H9 (cell line): Measurements from ENCODE around the gene TTC12. TPM values are rescaled to one million over a fixed set of nuclear protein-coding genes. Genes with fewer than 3 reads are reported as not detected.

Experiments used
- DNase-seq: peaks from one replicate; pipeline ENCODE4 v3.0.0-alpha.2; 2017
- H2AFZ ChIP-seq: one replicate; pipeline ENCODE4 v1.6.1; 2013; ENCODE audit warnings: mild to moderate bottlenecking, low read length, control low read depth, moderate library complexity
- H2AK5ac ChIP-seq: 2 replicates; pipeline ENCODE4 v1.6.1; 2013; ENCODE audit warnings: low read length, control low read depth, mixed read lengths; ENCODE audit not compliant: insufficient read length
- H2BK120ac ChIP-seq: one replicate; pipeline ENCODE4 v1.6.1; 2013; ENCODE audit warnings: low read depth, mild to moderate bottlenecking, low read length, control low read depth, inconsistent platforms; ENCODE audit not compliant: poor library complexity, severe bottlenecking
- H2BK12ac ChIP-seq: 2 replicates; pipeline ENCODE4 v1.6.1; 2013; ENCODE audit warnings: low read length, control low read depth, mixed read lengths, low read depth; ENCODE audit not compliant: insufficient read length
- H2BK15ac ChIP-seq: 2 replicates; pipeline ENCODE4 v1.6.1; 2013; ENCODE audit warnings: low read depth, low read length, control low read depth
- H2BK20ac ChIP-seq: one replicate; pipeline ENCODE4 v1.6.1; 2013; ENCODE audit warnings: low read depth, mild to moderate bottlenecking, low read length, control low read depth, inconsistent platforms; ENCODE audit not compliant: poor library complexity, severe bottlenecking
- H2BK5ac ChIP-seq: 2 replicates; pipeline ENCODE4 v1.6.1; 2013; ENCODE audit warnings: low read length, control low read depth, mixed read lengths; ENCODE audit not compliant: insufficient read length
- H3K14ac ChIP-seq: 2 replicates; pipeline ENCODE4 v1.6.1; 2013; ENCODE audit warnings: low read length, control low read depth; ENCODE audit not compliant: insufficient read depth
- H3K18ac ChIP-seq: 2 replicates; pipeline ENCODE4 v1.6.1; 2013; ENCODE audit warnings: low read depth, mild to moderate bottlenecking, mixed read lengths, low read length, control low read depth; ENCODE audit not compliant: insufficient read length
- H3K23ac ChIP-seq: 2 replicates; pipeline ENCODE4 v1.6.1; 2013; ENCODE audit warnings: low read length, control low read depth, mixed read lengths, low read depth; ENCODE audit not compliant: insufficient read length
- H3K23me2 ChIP-seq: 2 replicates; pipeline ENCODE4 v1.6.1; 2013; ENCODE audit warnings: low read depth, mild to moderate bottlenecking, mixed read lengths, low read length, control low read depth; ENCODE audit not compliant: insufficient read length, poor library complexity, severe bottlenecking
- H3K27ac ChIP-seq: 2 replicates; pipeline ENCODE4 v1.5.1; 2013; ENCODE audit warnings: low read length, control low read depth, mixed read lengths, low read depth; ENCODE audit not compliant: insufficient read length
- H3K27me3 ChIP-seq: 2 replicates; pipeline ENCODE4 v1.6.1; 2013; ENCODE audit warnings: low read length, control low read depth, inconsistent platforms; ENCODE audit not compliant: insufficient read depth
- H3K4ac ChIP-seq: 2 replicates; pipeline ENCODE4 v1.6.1; 2013; ENCODE audit warnings: low read depth, mild to moderate bottlenecking, control low read depth, inconsistent platforms, low read length, moderate library complexity
- H3K4me1 ChIP-seq: 2 replicates; pipeline ENCODE4 v1.6.1; 2013; ENCODE audit warnings: low read length, control low read depth, inconsistent platforms; ENCODE audit not compliant: insufficient read depth
- H3K4me2 ChIP-seq: 2 replicates; pipeline ENCODE4 v1.6.1; 2013; ENCODE audit warnings: low read length, control low read depth, mixed read lengths; ENCODE audit not compliant: insufficient read length, insufficient read depth
- H3K56ac ChIP-seq: 2 replicates; pipeline ENCODE4 v1.6.1; 2013; ENCODE audit warnings: low read depth, mild to moderate bottlenecking, mixed read lengths, low read length, control low read depth; ENCODE audit not compliant: insufficient read length
- H3K79me1 ChIP-seq: 2 replicates; pipeline ENCODE4 v1.6.1; 2013; ENCODE audit warnings: low read depth, mild to moderate bottlenecking, moderate library complexity, low read length, control low read depth, inconsistent platforms; ENCODE audit not compliant: insufficient read depth, poor library complexity, severe bottlenecking
- H3K79me2 ChIP-seq: 2 replicates; pipeline ENCODE4 v1.6.1; 2013; ENCODE audit warnings: low read length, control low read depth, inconsistent platforms; ENCODE audit not compliant: insufficient read depth
- H3K9ac ChIP-seq: 2 replicates; pipeline ENCODE4 v1.6.1; 2013; ENCODE audit warnings: low read length, control low read depth, mixed read lengths; ENCODE audit not compliant: insufficient read length; ENCODE audit errors: extremely low read depth
- H3K9me3 ChIP-seq: one replicate; pipeline ENCODE4 v1.6.1; 2013; ENCODE audit warnings: low read depth, low read length, inconsistent platforms; ENCODE audit not compliant: control insufficient read depth
- H3T11ph ChIP-seq: one replicate; pipeline ENCODE4 v1.6.1; 2013; ENCODE audit warnings: mild to moderate bottlenecking, low read length, control low read depth, inconsistent platforms
- H4K20me1 ChIP-seq: one replicate; pipeline ENCODE4 v1.6.1; 2013; ENCODE audit not compliant: control insufficient read depth, insufficient read length, insufficient read depth
- H4K5ac ChIP-seq: 2 replicates; pipeline ENCODE4 v1.6.1; 2013; ENCODE audit warnings: low read depth, mild to moderate bottlenecking, mixed read lengths, low read length, control low read depth; ENCODE audit not compliant: insufficient read length
- H4K8ac ChIP-seq: replicated peaks from 2 replicates; pipeline ENCODE4 v1.6.1; 2013; ENCODE audit warnings: low read length, control low read depth, mixed read lengths, low read depth; ENCODE audit not compliant: insufficient read length
- H4K91ac ChIP-seq: 2 replicates; pipeline ENCODE4 v1.6.1; 2013; ENCODE audit warnings: low read depth, mild to moderate bottlenecking, moderate library complexity, mixed read lengths, low read length, control low read depth; ENCODE audit not compliant: insufficient read length
- H3K27ac Mint-ChIP-seq, 3 experiments: 2 replicates in 2 of 3; 3 replicates in 1 of 3; pipeline ENCODE4 v1.8.0; 2020 to 2021; ENCODE audit warnings: mixed read lengths in 3 of 3, mild to moderate bottlenecking in 1 of 3, moderate library complexity in 1 of 3
- H3K27me3 Mint-ChIP-seq: 2 replicates; pipeline ENCODE4 v1.8.0; 2021; ENCODE audit warnings: low read depth, mild to moderate bottlenecking, moderate library complexity, mixed read lengths
- H3K36me3 Mint-ChIP-seq, 3 experiments: 2 replicates in 2 of 3; 3 replicates in 1 of 3; pipeline ENCODE4 v1.8.0; 2020 to 2021; ENCODE audit warnings: low read depth in 3 of 3, mixed read lengths in 3 of 3; ENCODE audit not compliant: insufficient read depth in 1 of 3
- H3K4me1 Mint-ChIP-seq, 2 experiments: 2 replicates each; pipeline ENCODE4 v1.8.0; 2020; ENCODE audit warnings: mixed read lengths in 2 of 2
- H3K4me3 Mint-ChIP-seq, 2 experiments: 2 replicates in 1 of 2; 3 replicates in 1 of 2; pipeline ENCODE4 v1.8.0; 2020 to 2021; ENCODE audit warnings: mild to moderate bottlenecking in 2 of 2, mixed read lengths in 2 of 2, moderate library complexity in 1 of 2
- H3K9me3 Mint-ChIP-seq, 2 experiments: 2 replicates in 1 of 2; 3 replicates in 1 of 2; pipeline ENCODE4 v1.8.0; 2020; ENCODE audit warnings: mild to moderate bottlenecking in 2 of 2, mixed read lengths in 2 of 2, moderate library complexity in 1 of 2
- WGBS: extraction: QIAGEN DNeasy Blood & Tissue Kit; methylation state at CpG from one replicate; pipeline ENCODE4 v1.1.7; 2013; ENCODE audit warnings: missing lambda C conversion rate, low lambda C conversion rate, mixed read lengths; ENCODE audit not compliant: insufficient read length; ENCODE audit errors: extremely low coverage; 5-methylcytosine and 5-hydroxymethylcytosine counted together
- total RNA-seq: library from RNA; stranded (reverse); gene quantifications from 2 replicates; pipeline ENCODE4 v1.2.1, GENCODE V29; 2021
- TF ChIP-seq, protein P1 (sequence below): fragments of 200-600 bp; sonication (generic); conservative IDR thresholded peaks from 3 replicates; pipeline ENCODE4 v1.8.0; 2021; ENCODE audit warnings: antibody characterized with exemption, mild to moderate bottlenecking

The TTC12 gene
- total RNA-seq, 1 experiment from 2014 or later, result 8.3 TPM

GRCh38 chr11:113410414-113411135 is 96.2 kb downstream of the TTC12 start:
- Histone ChIP-seq H3K27me3 (no peaks in the 10 kb centered on the region), H2BK15ac (no peak overlapping the region), H3K4me1 (no peaks in the 10 kb centered on the region), H3K79me2 (no peaks in the 10 kb centered on the region), H3K27ac (no peak overlapping the region), H3K4me2 (no peak overlapping the region), H2BK12ac (no peak overlapping the region), H3K23ac (no peak overlapping the region), H4K8ac (no peak overlapping the region), H2AK5ac (no peak overlapping the region), H3K4ac (no peak overlapping the region), H3T11ph (no peak overlapping the region), H3K79me1 (no peaks in the 10 kb centered on the region), H4K20me1 (no peaks in the 10 kb centered on the region), H2BK120ac (no peak overlapping the region), H2BK5ac (no peak overlapping the region), H3K23me2 (no peaks in the 10 kb centered on the region), H3K56ac (no peak overlapping the region), H2BK20ac (no peak overlapping the region), H4K5ac (no peak overlapping the region), H3K9ac (no peak overlapping the region), H3K14ac (no peak overlapping the region; the same call in 1 of the 2 replicates), H2AFZ (no peak overlapping the region), H4K91ac (no peak overlapping the region), H3K18ac (no peak overlapping the region), H3K9me3 (no peaks in the 10 kb centered on the region)
- Mint-ChIP-seq H3K36me3 (no peaks in the 10 kb centered on the region), H3K9me3 (no peaks in the 10 kb centered on the region), H3K27ac (no peak overlapping the region), H3K4me3 (no peak overlapping the region), H3K27me3 (peaks cover 3% of the 10 kb centered on the region; the same call in 1 of the 2 replicates), H3K4me1 (peaks cover 7 to 16% of the 10 kb centered on the region in 2 experiments; a peak in 3 of 4 replicates)
- no CpG with 5 or more reads among the region's 21 CpGs for WGBS
- DNase-seq, result no peak
- TF ChIP-seq, protein P1, sequence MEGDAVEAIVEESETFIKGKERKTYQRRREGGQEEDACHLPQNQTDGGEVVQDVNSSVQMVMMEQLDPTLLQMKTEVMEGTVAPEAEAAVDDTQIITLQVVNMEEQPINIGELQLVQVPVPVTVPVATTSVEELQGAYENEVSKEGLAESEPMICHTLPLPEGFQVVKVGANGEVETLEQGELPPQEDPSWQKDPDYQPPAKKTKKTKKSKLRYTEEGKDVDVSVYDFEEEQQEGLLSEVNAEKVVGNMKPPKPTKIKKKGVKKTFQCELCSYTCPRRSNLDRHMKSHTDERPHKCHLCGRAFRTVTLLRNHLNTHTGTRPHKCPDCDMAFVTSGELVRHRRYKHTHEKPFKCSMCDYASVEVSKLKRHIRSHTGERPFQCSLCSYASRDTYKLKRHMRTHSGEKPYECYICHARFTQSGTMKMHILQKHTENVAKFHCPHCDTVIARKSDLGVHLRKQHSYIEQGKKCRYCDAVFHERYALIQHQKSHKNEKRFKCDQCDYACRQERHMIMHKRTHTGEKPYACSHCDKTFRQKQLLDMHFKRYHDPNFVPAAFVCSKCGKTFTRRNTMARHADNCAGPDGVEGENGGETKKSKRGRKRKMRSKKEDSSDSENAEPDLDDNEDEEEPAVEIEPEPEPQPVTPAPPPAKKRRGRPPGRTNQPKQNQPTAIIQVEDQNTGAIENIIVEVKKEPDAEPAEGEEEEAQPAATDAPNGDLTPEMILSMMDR, result no peak
